CD4-positive, alpha-beta T cell treated with Interleukin-15 for 1 hour (primary cell): Measurements from ENCODE around the gene ABLIM1.
A peak's percentile ranks its signal among the peaks of the same experiment; 100 is the strongest.

Experiments
- DNase-seq: peaks from one replicate; pipeline ENCODE4 v3.0.0-alpha.2; 2020

Gene ABLIM1

DNA sequence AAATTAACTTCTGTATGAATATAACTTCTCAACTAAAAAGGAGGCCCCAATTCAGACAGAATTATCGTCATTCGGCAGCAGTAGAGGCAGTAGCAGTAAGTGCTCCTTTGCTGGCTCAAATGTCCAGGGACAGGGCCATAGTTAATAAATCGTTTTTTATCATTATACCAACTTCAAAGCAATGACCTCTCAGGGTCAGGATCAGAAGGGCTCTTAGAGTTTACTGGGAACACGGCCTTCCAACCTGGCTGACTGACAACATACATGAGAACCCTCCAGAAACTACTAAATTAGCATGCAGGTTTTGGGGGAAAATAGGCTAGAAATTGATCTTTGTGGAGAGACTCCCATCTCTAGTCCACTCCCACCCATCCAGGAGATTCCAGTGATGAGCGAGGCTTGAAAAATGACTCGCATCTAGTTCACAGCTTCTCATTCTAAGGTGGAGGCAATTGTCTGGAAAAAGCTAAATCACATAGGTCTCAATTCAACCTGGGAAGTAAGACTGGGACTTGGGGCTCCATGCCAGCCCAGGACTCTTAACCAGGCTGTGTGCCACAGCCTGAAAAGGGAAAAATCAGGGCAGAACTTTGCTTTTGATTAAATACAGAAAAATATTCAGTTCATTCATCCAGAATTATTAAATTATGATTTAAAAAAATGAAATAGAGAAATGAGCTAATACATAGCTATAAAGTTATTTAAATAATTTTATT, 84.6 kb downstream of the ABLIM1 start:
- no peak for DNase-seq

GRCh38 chr10:114571316-114571999, 86.6 kb downstream of the ABLIM1 start:
- DNase-seq: no peak

DNA sequence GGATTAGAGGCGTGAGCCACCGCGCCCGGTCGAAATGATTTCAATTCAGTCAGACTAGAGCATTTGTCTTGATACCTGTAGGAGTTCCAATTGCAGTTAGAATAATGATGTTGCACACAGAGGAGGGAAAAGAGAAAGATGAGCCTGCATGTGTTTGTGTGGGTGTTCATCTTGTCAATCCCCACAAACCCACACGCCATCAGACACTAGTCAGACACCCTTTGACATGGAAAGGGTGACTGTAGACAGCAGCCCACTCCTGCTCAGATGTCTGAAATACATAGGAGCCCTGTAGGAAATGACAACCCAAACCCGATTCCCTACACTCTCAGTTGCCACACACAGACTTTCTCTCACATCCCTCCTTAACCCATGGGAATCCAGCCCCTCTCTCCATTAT, 92.0 kb downstream of the ABLIM1 start:
- no peak for DNase-seq

GRCh38 chr10:114565066-114565465, 93.0 kb downstream of the ABLIM1 start:
- no peak for DNase-seq

- DNase-seq: no peak
These were observed 97.0 kb downstream of the ABLIM1 start for GRCh38 chr10:114561008-114561523.

GRCh38 chr10:114560144-114560543, 97.9 kb downstream of the ABLIM1 start:
- no peak for DNase-seq

GRCh38 chr10:114559636-114560035, 98.4 kb downstream of the ABLIM1 start:
- no peak for DNase-seq

DNA sequence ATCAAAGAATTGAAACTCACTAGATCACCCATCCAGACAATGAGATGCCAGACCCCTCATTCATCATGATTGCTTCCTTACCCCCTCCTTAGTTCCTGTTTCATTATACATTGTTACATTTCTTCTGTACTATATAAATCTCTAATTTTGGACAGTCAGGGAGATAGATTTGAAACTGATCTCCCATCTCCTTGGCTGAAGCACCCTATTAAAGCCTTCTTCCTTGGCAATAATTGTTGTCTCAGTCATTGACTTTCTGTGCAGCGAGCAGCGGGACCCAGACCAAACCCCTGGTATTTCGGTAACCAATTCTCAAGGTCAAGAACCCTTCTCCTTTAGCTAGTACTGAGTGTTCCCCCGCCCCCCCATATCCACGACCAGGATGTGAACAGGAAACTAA, 100.2 kb downstream of the ABLIM1 start:
- DNase-seq: no peak

DNA sequence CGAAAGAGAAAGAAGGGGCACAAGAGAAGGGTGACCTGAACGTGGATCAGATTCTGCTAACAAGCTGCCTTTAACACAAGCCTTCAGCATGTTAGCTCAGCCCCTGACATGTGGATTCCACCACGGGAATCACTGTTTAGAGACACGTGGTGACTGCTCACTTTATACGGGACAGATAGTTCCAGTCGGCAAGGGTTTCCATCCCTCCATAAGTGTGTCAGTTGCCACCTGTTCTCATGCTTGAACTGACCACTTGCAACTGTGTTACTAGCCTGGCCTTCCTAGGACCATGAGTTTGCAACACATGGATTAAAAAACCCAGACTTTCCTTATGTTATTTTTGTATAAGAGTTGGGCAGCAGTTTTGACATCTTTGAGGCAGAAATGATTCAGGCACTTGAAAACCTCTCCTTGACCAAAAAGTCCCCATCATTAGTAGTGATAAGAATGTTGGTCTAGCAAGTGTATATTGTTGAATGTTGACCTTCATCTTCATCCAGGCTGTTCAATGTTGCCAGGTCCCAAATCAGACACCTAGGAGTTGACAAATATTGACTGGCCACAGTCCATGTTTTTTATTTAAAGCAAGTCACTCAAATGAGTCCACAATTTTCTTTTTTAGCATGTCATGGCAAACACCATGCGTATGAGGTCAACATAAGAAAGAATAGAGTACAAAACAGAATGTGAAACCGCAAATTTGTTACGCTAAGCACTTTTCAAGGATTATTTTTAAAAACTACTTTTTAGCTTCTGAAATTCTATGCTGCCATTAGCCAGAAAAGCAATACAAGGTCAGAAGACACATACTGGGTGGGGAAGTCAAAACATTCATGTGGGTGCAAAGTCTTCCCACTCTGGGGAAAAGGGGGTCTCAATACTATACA, 101.6 kb downstream of the ABLIM1 start:
- DNase-seq: no peak

- DNase-seq: no peak
These were observed 104.6 kb downstream of the ABLIM1 start for GRCh38 chr10:114553436-114553835.

DNA sequence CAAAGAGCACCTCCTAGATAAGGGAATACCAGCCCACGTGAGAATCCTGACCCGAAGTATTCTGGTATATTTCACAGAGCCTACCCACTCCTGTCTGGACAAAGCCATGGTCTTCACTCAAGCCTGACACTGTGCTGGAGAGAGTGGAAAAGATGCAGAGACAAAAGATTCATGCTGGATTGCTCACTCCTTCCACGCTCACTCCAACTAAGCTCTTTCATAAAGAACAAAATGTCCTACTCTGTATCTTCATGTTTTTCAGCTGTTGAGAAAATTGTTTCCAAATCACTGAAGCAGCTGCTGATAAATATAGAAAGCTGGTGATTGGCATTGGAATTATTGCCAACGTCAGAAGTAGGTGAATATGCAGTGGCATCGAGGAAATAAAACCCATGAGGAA, 106.0 kb downstream of the ABLIM1 start:
- no peak for DNase-seq

DNA sequence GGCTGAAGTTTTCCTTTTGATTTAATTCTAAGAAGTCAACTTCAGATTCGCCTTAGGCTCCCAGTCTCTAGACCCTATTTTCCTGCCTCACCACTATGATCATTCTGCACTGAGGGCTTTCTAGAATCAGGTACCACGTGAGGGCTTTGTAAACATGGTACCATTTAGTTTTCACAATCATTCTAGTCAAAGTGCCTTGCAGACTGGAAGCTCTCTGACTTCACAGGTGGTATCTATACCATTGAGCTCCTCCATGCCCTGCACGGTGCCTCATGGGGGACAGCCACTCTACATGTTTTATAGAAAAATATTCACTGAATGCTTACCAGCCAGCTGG, 106.5 kb downstream of the ABLIM1 start:
- no peak for DNase-seq

GRCh38 chr10:114550756-114551635, 107.1 kb downstream of the ABLIM1 start:
- no peak for DNase-seq

GRCh38 chr10:114548662-114549061, 109.4 kb downstream of the ABLIM1 start:
- no peak for DNase-seq

DNA sequence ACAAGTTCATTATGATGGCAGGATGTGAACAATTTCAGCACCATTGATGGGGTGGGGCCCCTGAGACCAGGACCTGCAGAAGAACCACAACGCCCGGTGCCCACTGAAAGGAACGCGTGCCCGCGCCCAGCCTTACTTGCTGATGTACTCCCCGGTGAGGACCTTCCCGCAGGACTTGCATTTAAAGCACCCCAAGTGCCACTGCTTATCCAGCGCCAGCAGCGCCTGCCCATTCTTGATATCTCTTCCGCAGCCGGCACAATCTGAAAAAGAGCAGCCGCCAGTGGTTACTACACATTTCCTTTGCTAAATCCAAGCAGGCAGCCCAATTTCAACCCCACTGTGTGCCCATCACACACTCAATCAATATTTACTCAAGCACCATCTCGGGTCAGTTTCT, 110.6 kb downstream of the ABLIM1 start:
- no peak for DNase-seq

DNA sequence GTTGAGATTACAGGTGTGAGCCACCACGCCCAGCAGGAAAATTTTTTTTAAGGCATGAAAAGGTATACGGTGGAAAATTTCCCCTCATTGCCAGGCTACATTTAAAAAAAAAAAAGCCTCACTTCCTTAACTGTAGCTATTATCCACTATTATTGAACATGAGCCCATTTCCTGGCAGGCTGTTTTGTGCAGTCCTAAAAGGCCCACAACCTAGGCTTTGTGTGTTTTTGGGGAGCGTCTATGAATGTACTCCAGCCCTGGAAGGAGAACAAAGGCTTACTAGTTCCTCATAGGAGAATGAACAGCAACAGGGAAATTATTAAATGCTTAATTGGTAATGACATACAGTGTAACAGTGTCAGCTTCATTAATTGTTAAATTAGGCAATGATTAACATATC, 111.0 kb downstream of the ABLIM1 start:
- no peak for DNase-seq

DNA sequence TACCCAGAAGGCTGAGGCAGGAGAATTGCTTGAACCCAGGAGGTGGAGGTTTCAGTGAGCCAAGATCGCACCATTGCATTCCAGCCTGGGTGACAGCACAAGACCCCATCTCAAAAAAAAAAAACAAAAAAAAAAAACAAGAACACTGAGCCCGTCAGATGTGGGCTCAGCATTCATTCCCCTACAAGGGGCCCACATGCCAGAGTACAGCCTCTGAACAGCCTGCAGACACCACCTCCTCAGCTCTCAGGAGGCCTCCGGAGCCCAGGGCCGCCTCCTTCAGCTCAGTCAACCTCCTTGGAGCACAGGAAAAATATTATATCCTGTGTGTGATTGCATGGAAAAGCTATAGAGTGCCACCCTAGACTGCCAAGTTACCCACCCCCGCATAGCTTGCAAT, 112.3 kb downstream of the ABLIM1 start:
- no peak for DNase-seq

DNA sequence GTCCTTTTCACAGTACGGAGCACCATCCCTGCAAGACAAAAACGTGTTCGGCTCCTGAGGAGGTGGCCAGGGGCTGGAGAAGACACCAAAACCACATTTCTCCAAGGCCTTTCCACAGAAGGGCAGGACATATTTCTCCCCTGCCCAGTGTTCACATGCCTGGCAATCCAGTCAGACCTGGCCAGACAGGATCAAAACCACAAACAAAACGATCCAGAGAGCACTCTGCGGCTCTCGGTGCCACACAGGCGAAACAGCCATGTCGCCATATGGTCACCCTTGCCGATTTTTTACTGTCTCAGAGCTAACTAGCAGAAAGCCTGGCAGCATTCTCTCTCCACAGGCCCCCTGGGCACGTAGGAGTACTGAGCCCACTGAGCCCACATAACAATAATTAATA, 113.0 kb downstream of the ABLIM1 start:
- no peak for DNase-seq

- DNase-seq: peak; percentile 74
These were observed 113.9 kb downstream of the ABLIM1 start for GRCh38 chr10:114544045-114544659.

DNA sequence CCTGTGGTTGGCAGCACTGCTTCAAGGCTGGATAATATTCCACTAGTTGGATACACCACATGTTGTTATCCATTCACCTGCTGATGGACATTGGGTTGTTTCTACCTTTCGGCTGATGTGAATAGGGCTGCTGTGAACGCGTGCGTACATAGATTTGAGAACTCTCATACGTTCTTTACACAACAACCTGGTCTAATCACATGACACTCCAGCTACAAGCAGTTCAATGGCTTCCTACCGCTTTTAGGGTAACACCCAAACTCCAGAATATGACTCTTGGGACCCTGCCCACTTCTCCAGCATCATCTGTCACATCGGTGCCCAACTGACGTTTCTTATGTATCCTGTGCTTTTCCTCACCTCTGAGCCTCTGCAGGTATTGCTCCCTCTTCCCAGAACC, 114.6 kb downstream of the ABLIM1 start:
- no peak for DNase-seq

DNA sequence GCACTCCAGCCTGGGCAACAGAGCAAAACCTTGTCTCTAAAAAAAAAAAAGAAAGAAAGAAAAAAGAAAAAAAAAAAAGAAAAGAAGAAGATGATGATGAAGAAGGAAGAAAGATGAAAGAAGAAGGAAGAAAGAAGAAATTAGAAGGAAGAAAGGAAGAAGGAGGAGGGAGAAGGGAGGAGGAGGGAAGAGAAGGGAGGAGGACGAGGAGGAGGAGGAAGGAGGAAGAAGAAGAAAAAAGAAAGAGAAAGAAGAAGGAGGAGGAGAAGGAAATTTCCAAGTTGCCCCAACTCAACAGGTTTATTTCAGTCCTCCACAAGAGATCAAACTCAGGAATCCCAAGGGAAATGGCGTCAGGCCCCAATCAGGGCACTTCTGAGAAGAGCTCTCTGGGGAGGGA, 115.7 kb downstream of the ABLIM1 start:
- DNase-seq: no peak

DNA sequence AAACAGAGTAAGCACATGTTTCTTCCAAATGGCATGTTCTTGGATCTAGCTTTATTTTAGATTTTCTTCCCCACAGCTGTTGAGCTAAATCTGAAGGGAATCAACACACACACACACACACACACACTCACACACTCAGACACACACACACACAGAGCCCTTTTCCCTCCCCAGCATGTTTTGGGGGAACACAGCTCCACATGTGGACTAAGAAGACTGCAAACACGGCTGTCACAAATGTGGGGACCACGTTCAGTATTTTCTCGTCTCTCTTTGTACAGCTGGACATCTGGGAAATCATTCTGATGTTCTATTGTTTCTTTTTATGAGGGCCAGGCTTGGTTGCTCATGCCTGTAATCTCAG, 116.3 kb downstream of the ABLIM1 start:
- DNase-seq: no peak
